ENCODE data around the gene FBN3.

GRCh38 chr19:8090950-8091349 is 58.4 kb downstream of the FBN3 start:
- TF ChIP-seq CTCF (IDR thresholded peaks at IDR 0.05 in 4 of 5, conservative IDR thresholded peaks at IDR 0.05 in 1 of 5) (no peak), POLR2A (IDR thresholded peaks at IDR 0.05) (no peak)

Data from gastrocnemius medialis (tissue), 4 donors.